Uterine smooth muscle cell (primary cell): ENCODE measurements around the gene CCSER2. TPM values are rescaled to one million over a fixed set of nuclear protein-coding genes. Genes with fewer than 3 reads are reported as not detected.

ENCODE experiments used
- total RNA-seq: library from RNA; depleted of rRNA; stranded (reverse); fragments of >200 nt; gene quantifications from 2 replicates; pipeline ENCODE4 v1.2.3, GENCODE V29; 2014

Gene CCSER2, protein sequence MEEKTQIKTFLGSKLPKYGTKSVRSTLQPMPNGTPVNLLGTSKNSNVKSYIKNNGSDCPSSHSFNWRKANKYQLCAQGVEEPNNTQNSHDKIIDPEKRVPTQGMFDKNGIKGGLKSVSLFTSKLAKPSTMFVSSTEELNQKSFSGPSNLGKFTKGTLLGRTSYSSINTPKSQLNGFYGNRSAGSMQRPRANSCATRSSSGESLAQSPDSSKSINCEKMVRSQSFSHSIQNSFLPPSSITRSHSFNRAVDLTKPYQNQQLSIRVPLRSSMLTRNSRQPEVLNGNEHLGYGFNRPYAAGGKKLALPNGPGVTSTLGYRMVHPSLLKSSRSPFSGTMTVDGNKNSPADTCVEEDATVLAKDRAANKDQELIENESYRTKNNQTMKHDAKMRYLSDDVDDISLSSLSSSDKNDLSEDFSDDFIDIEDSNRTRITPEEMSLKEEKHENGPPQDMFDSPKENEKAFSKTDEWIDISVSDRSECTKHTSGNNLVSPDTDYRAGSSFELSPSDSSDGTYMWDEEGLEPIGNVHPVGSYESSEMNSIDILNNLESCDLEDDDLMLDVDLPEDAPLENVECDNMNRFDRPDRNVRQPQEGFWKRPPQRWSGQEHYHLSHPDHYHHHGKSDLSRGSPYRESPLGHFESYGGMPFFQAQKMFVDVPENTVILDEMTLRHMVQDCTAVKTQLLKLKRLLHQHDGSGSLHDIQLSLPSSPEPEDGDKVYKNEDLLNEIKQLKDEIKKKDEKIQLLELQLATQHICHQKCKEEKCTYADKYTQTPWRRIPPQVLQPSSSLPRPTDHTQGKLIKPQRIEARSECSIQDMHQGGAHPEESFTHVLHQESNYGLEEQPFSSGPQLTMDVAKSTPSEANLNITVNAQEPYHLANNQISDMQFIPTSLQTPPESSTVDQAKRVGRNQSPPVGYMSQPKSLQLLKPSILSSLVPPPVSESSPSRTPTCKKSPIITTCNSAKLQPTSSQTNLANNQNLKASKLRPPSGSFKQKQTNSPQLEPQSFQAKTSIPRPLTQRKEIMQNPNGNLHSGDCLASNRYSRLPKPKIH
- total RNA-seq = 36.0 and 36.9 TPM in 2 replicates

GRCh38 chr10:84328418-84329195 is at the start of gene CCSER2:
CCSER2 (plus strand) TSS chr10:84328589; CDS start chr10:84371053, 42,464 bp downstream.

Other genes with a start within 250 kb of the CCSER2 start
- 230 and 234 TPM in 2 replicates for gene GHITM, start 189.1 kb upstream of the CCSER2 start, total RNA-seq
- not detected in 2 replicates for gene GPR15LG, start 154.8 kb upstream of the CCSER2 start, total RNA-seq
- 0.12 TPM in 1 of 2 replicates, not detected in the other for gene CDHR1, start 134.1 kb upstream of the CCSER2 start, total RNA-seq
- gene LRIT2, start 103.0 kb upstream of the CCSER2 start, total RNA-seq = not detected in 2 replicates
- gene LRIT1, start 87.0 kb upstream of the CCSER2 start, total RNA-seq = not detected in 2 replicates
- not detected in 2 replicates for gene RGR, start 83.5 kb upstream of the CCSER2 start, total RNA-seq